Activated CD4-positive, alpha-beta memory T cell treated with anti-CD3 and anti-CD28 coated beads, Interleukin-2, amount 10 ng/mL, durations not matched to agents 7 days and 5 days (primary cell): Measurements from ENCODE around the gene RMRP. TPM values are rescaled to one million over a fixed set of nuclear protein-coding genes. Genes with fewer than 3 reads are reported as not detected.

Source experiments
- CTCF ChIA-PET: fragments of 350-600 bp; sonication (Branson Sonifier 250); formaldehyde crosslinking; loops from one replicate; lab custom pipeline; 2021; ENCODE audit warnings: antibody characterized with exemption, inconsistent platforms; lab: Charles Lee
- POLR2A ChIA-PET: fragments of 350-600 bp; sonication (Branson Sonifier 250); formaldehyde crosslinking; loops from one replicate; lab custom pipeline; 2021; ENCODE audit warnings: antibody characterized with exemption; lab: Charles Lee
- DNase-seq: peaks from one replicate; pipeline ENCODE4 v3.0.0-alpha.2; 2020
- H3K27ac Mint-ChIP-seq: one replicate; pipeline ENCODE4 v1.8.0; 2021; ENCODE audit warnings: mild to moderate bottlenecking, mixed read lengths
- H3K27me3 Mint-ChIP-seq: one replicate; pipeline ENCODE4 v1.8.0; 2021; ENCODE audit warnings: mixed read lengths
- H3K36me3 Mint-ChIP-seq: one replicate; pipeline ENCODE4 v1.8.0; 2021; ENCODE audit warnings: low read depth, mixed read lengths
- H3K4me1 Mint-ChIP-seq: one replicate; pipeline ENCODE4 v1.8.0; 2021; ENCODE audit warnings: mixed read lengths
- H3K4me3 Mint-ChIP-seq: one replicate; pipeline ENCODE4 v1.8.0; 2021; ENCODE audit warnings: mild to moderate bottlenecking, mixed read lengths
- H3K9me3 Mint-ChIP-seq: one replicate; pipeline ENCODE4 v1.8.0; 2021; ENCODE audit warnings: mixed read lengths
- total RNA-seq, 2 experiments: library from RNA; stranded (reverse); gene quantifications; one replicate each; pipeline ENCODE4 v1.2.3, GENCODE V29; 2021

The RMRP gene
- total RNA-seq, 2 experiments from 2014 or later = 9,885 to 10,678 TPM

GRCh38 chr9:35662437-35662836, 4.6 kb upstream of the RMRP start:
- H3K4me3 Mint-ChIP-seq = peak overlapping the region; percentile 80
- H3K4me1 Mint-ChIP-seq = peaks cover 84% of the 10 kb centered on the region
- CTCF ChIA-PET = interaction anchor here (1.2 to 12.1 kb wide), 6 partner anchors 15 to 92 kb away, joined by 3 to 223 read pairs (median 24); partner anchors contain the start of genes CREB3, SIT1 and TLN1
- no peak for DNase-seq
- H3K27me3 Mint-ChIP-seq = peaks cover 4% of the 10 kb centered on the region
- peaks cover 3% of the 10 kb centered on the region for H3K9me3 Mint-ChIP-seq
- peak overlapping the region; percentile 86 for H3K27ac Mint-ChIP-seq
- POLR2A ChIA-PET = interaction anchor here (0.9 to 11.8 kb wide), 7 partner anchors 11 to 87 kb away, joined by 3 to 257 read pairs (median 8); partner anchors contain the start of genes CD72, CREB3, GBA2 and RGP1
- H3K36me3 Mint-ChIP-seq = peaks cover 53% of the 10 kb centered on the region

- H3K4me1 Mint-ChIP-seq = peaks cover 89% of the 10 kb centered on the region
- H3K9me3 Mint-ChIP-seq = no peaks in the 10 kb centered on the region
- CTCF ChIA-PET = interaction anchor here (1.0 to 12.1 kb wide), 13 partner anchors 8 to 152 kb away, joined by 3 to 223 read pairs (median 4); partner anchors contain the start of genes CREB3, HINT2, SIT1 and TLN1
- H3K27ac Mint-ChIP-seq = peak overlapping the region; percentile 86
- H3K4me3 Mint-ChIP-seq = peak overlapping the region; percentile 80
- POLR2A ChIA-PET = interaction anchor here (0.9 to 11.8 kb wide), 10 partner anchors 11 to 152 kb away, joined by 3 to 257 read pairs (median 4); partner anchors contain the start of genes CD72, CREB3, GBA2 and RGP1
- peaks cover 53% of the 10 kb centered on the region for H3K36me3 Mint-ChIP-seq
- peaks cover 4% of the 10 kb centered on the region for H3K27me3 Mint-ChIP-seq
- DNase-seq = peak; percentile 55
Measured at GRCh38 chr9:35661756-35662350, 4.0 kb upstream of the RMRP start.

GRCh38 chr9:35660966-35661415, 3.2 kb upstream of the RMRP start:
- peaks cover 53% of the 10 kb centered on the region for H3K36me3 Mint-ChIP-seq
- H3K27ac Mint-ChIP-seq = peak overlapping the region; percentile 65
- CTCF ChIA-PET = interaction anchor here (0.9 to 12.1 kb wide), 14 partner anchors 9 to 153 kb away, joined by 3 to 223 read pairs (median 4); partner anchors contain the start of genes CREB3, HINT2, SIT1 and TLN1
- H3K27me3 Mint-ChIP-seq = peaks cover 4% of the 10 kb centered on the region
- peak overlapping the region; percentile 34 for H3K4me3 Mint-ChIP-seq
- H3K4me1 Mint-ChIP-seq = peaks cover 89% of the 10 kb centered on the region
- H3K9me3 Mint-ChIP-seq = no peaks in the 10 kb centered on the region
- POLR2A ChIA-PET = interaction anchor here (0.9 to 11.8 kb wide), 10 partner anchors 12 to 153 kb away, joined by 3 to 257 read pairs (median 6); partner anchors contain the start of genes CD72, CREB3, GBA2 and RGP1
- no peak for DNase-seq

- Mint-ChIP-seq H3K4me3 (peak overlapping the region; percentile 93), H3K27ac (peak overlapping the region; percentile 79), H3K9me3 (no peaks in the 10 kb centered on the region), H3K4me1 (peaks cover 76% of the 10 kb centered on the region), H3K36me3 (peaks cover 53% of the 10 kb centered on the region), H3K27me3 (peaks cover 4% of the 10 kb centered on the region)
- CTCF ChIA-PET = interaction anchor here (1.0 to 12.1 kb wide), 12 partner anchors 11 to 97 kb away, joined by 3 to 223 read pairs (median 16); partner anchors contain the start of genes CD72, CREB3, GBA2 and SIT1
- POLR2A ChIA-PET = interaction anchor here (1.2 to 11.8 kb wide), 9 partner anchors 11 to 545 kb away, joined by 3 to 257 read pairs (median 9); partner anchors contain the start of genes CD72, CREB3, MSMP and SIT1
- DNase-seq = no peak
Measured at GRCh38 chr9:35659340-35659739, 1.5 kb upstream of the RMRP start.

GRCh38 chr9:35658968-35659220, 1.1 kb upstream of the RMRP start:
- H3K4me1 Mint-ChIP-seq = peaks cover 72% of the 10 kb centered on the region
- H3K9me3 Mint-ChIP-seq = no peaks in the 10 kb centered on the region
- H3K36me3 Mint-ChIP-seq = peaks cover 49% of the 10 kb centered on the region
- H3K27ac Mint-ChIP-seq = peak overlapping the region; percentile 79
- ChIA-PET CTCF (interaction anchor here (1.0 to 12.1 kb wide), 15 partner anchors 11 to 98 kb away, joined by 3 to 223 read pairs (median 14); partner anchors contain the start of genes CA9, CD72, CREB3 and GBA2), POLR2A (interaction anchor here (1.2 to 11.8 kb wide), 13 partner anchors 10 to 545 kb away, joined by 3 to 257 read pairs (median 7); partner anchors contain the start of genes CD72, CREB3, GBA2 and MSMP)
- no peak for DNase-seq
- peaks cover 4% of the 10 kb centered on the region for H3K27me3 Mint-ChIP-seq
- H3K4me3 Mint-ChIP-seq = peak overlapping the region; percentile 93

GRCh38 chr9:35658137-35658967, 533 bp upstream of the RMRP start, which contains the start of gene CCDC107:
CCDC107 (plus strand) TSS chr9:35658292; CDS start chr9:35658380, 88 bp downstream.
- ChIA-PET CTCF (interaction anchor here (0.6 to 12.1 kb wide), 25 partner anchors 11 to 1012 kb away, joined by 3 to 223 read pairs (median 5); partner anchors contain the start of genes CA9, CD72, CREB3 and GALT), POLR2A (interaction anchor here (0.6 to 11.8 kb wide), 23 partner anchors 8 to 586 kb away, joined by 3 to 257 read pairs (median 6); partner anchors contain the start of genes ARHGEF39, CA9, CD72 and CLTA)
- Mint-ChIP-seq H3K4me1 (peaks cover 66% of the 10 kb centered on the region), H3K9me3 (no peaks in the 10 kb centered on the region), H3K27me3 (peaks cover 4% of the 10 kb centered on the region), H3K27ac (peak within 1 kb of the TSS; percentile 94), H3K36me3 (peaks cover 45% of the 10 kb centered on the region), H3K4me3 (peak within 1 kb of the TSS; percentile 93)
- peak; percentile 84 for DNase-seq

GRCh38 chr9:35656831-35657545, 831 bp downstream of the RMRP start:
- CTCF ChIA-PET = interaction anchor here (1.3 to 12.1 kb wide), 13 partner anchors 8 to 100 kb away, joined by 4 to 223 read pairs (median 14); partner anchors contain the start of genes ARHGEF39, CD72, CREB3 and GBA2
- H3K4me3 Mint-ChIP-seq = peak overlapping the region; percentile 93

GRCh38 chr9:35656348-35656747, 1.5 kb downstream of the RMRP start:
- no peaks in the 10 kb centered on the region for H3K9me3 Mint-ChIP-seq
- peaks cover 29% of the 10 kb centered on the region for H3K36me3 Mint-ChIP-seq
- H3K4me3 Mint-ChIP-seq = no peak overlapping the region
- POLR2A ChIA-PET = interaction anchor here (1.1 to 11.8 kb wide), 9 partner anchors 8 to 534 kb away, joined by 3 to 257 read pairs (median 3); partner anchors contain the start of genes ARHGEF39, CD72, CLTA and CREB3
- peaks cover 4% of the 10 kb centered on the region for H3K27me3 Mint-ChIP-seq
- no peak for DNase-seq
- peaks cover 59% of the 10 kb centered on the region for H3K4me1 Mint-ChIP-seq
- no peak overlapping the region for H3K27ac Mint-ChIP-seq
- CTCF ChIA-PET = interaction anchor here (1.5 to 12.1 kb wide), 8 partner anchors 8 to 92 kb away, joined by 4 to 223 read pairs (median 31); partner anchors contain the start of genes ARHGEF39, CD72, CREB3 and GBA2

More at GRCh38 chr9:35656831-35657545, 831 bp downstream of the RMRP start:
- DNase-seq = no peak
- peaks cover 58% of the 10 kb centered on the region for H3K4me1 Mint-ChIP-seq
- POLR2A ChIA-PET = interaction anchor here (0.6 to 11.8 kb wide), 20 partner anchors 8 to 585 kb away, joined by 3 to 257 read pairs (median 5); partner anchors contain the start of genes ARHGEF39, CA9, CD72 and CLTA
- H3K9me3 Mint-ChIP-seq = no peaks in the 10 kb centered on the region
- H3K27ac Mint-ChIP-seq = peak overlapping the region; percentile 94
- H3K27me3 Mint-ChIP-seq = peaks cover 4% of the 10 kb centered on the region
- peaks cover 33% of the 10 kb centered on the region for H3K36me3 Mint-ChIP-seq

- POLR2A ChIA-PET = no interaction called here
- Mint-ChIP-seq H3K4me3 (no peak overlapping the region), H3K27me3 (peaks cover 4% of the 10 kb centered on the region), H3K36me3 (peaks cover 23% of the 10 kb centered on the region), H3K4me1 (peaks cover 51% of the 10 kb centered on the region), H3K9me3 (no peaks in the 10 kb centered on the region), H3K27ac (no peak overlapping the region)
- no peak for DNase-seq
- CTCF ChIA-PET = interaction anchor here (1.0 to 1.2 kb wide), 2 partner anchors 36 to 43 kb away, joined by 3 to 6 read pairs; no protein-coding TSS in a partner anchor
Measured at GRCh38 chr9:35653611-35654010, 4.2 kb downstream of the RMRP start.

- H3K4me3 Mint-ChIP-seq = no peak overlapping the region
- POLR2A ChIA-PET = interaction anchor here (7.3 to 8.7 kb wide), 2 partner anchors 8 to 77 kb away, joined by 85 to 257 read pairs; partner anchors contain the start of genes ARHGEF39, CCDC107, CREB3 and RMRP
- no peak for DNase-seq
- peaks cover 57% of the 10 kb centered on the region for H3K4me1 Mint-ChIP-seq
- peaks cover 29% of the 10 kb centered on the region for H3K36me3 Mint-ChIP-seq
- H3K9me3 Mint-ChIP-seq = no peaks in the 10 kb centered on the region
- CTCF ChIA-PET = no interaction called here
- H3K27me3 Mint-ChIP-seq = peaks cover 2% of the 10 kb centered on the region
- no peak overlapping the region for H3K27ac Mint-ChIP-seq
Measured at GRCh38 chr9:35652829-35653209, 5.0 kb downstream of the RMRP start.
